GM19193 (cell line): ENCODE results near the gene RAF1.

ENCODE experiments used
- POLR2A ChIP-seq: IDR thresholded peaks from 4 replicates; pipeline ENCODE4 v1.6.1; 2011; ENCODE audit not compliant: insufficient read depth, insufficient read length; ENCODE audit errors: extremely low read depth

The RAF1 gene

DNA sequence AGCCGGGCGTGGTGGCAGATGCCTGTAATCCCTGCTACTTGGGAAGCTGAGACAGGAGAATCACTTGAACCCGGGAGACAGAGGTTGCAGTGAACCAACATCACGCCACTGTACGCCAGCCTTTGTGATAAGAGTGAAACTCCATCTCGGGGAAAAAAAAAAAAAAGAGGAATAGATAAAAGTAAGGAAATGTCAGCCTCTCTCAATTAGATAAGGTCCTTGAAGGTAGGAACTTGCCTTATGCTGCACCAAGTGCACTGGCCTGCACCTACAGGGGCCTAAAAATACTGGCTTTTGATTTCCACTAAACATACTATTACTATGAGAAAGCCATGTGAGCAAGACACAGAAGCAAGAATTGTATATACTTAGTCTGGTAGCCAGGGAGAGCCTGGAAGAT is 7.1 kb downstream of the RAF1 start:
- no peak for TF ChIP-seq POLR2A

GRCh38 chr3:12656193-12656592 is 7.7 kb downstream of the RAF1 start:
- TF ChIP-seq POLR2A = no peak

DNA sequence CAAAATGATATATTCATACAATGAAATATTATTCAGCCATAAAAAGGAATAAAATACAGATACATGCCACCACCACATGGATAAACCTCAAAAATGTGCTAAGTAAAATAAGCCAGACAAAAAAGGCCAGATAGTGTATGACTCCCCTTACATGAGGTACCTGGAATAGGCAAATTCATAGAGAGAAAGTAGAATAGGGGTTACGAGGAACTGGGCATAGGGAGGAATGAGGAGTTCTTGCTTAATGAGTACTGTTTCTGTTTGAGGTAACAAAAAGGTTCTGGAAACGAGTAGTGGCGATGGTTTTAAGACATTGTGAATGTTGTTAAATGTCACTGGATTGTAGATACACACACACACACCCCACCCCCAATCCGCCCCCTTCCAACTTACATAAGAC is 8.2 kb downstream of the RAF1 start:
- TF ChIP-seq POLR2A = no peak

DNA sequence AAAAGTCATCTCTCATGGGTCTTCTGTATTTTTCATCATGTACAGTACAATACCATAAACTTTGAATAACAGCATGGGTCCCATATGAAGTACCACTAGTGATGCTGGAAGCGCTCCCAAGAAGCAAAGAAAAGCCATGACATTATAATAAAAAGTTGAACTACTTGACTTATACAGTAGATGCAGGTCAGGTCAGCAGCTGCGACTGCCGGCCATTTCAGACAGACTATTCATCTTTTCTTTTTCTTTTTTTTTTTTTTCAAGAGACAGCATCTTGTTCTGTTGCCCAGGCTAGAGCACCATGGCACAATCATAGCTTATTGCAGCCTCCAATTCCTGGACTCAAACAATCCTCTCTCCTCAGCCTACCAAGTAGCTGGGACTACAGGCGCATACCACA is 10.2 kb downstream of the RAF1 start:
- no peak for TF ChIP-seq POLR2A

DNA sequence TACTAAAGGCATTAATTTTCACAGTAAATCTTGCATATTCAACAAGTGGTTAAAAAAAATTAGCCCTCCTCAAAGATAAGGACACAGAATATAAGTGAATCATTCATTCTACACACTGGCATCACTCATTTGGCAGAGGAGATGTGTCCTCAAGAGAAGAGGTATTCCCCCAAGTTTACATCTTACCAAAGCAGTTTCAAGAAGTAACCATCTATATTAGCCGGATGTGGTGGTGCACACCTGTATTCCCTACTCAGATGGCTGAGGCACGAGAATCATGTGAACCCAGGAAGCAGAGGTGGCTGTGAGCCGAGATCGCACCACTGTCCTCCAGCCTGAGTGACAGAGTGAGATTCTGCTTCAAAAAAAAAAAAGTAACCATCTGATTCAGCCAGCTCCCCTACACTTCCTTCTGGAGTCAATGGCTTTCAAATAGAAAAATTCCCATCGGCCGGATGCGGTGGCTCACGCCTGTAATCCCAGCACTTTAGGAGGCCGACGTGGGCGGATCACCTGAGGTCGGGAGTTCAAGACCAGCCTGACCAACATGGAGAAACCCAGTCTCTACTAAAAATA is 15.4 kb downstream of the RAF1 start:
- TF ChIP-seq POLR2A = no peak

- no peak for TF ChIP-seq POLR2A
Observed at GRCh38 chr3:12644331-12644937, 19.5 kb downstream of the RAF1 start.

DNA sequence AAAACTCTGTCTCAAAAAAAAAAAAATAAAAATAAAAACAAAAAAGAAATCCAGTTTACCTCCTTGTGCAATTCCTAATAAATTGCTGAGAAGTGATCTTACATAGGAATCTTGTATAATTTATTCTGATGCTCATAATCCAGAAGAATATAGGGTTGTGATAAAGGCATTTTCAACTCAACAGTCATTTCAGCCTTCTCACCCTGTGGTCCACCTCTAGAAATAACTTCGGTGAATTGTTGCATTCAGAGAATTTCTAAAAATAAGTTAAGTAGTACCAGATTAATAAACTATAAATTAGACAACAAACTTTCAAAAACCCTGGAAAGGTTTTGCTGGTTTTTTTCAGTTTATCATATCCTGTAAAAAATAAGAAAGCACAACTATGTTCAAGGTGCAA is 20.2 kb downstream of the RAF1 start:
- TF ChIP-seq POLR2A = no peak

DNA sequence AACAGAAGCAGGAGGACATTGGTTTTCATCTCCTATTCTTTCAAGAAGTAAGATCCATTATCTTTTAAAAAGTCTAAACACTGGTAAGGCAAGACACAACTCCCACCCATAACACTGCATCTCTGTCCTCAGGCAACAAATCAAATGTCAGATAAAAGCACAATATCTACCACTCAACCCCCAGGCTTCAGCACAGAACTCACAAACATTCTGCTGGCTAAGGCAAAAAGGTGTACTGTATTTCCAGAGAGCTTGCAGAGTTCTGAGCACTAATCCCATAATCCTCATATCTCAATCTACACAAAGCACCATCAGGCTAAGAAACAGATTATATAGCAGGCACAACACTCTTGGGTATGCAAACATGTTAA is 20.9 kb downstream of the RAF1 start:
- TF ChIP-seq POLR2A = no peak

GRCh38 chr3:12638105-12638504 is 25.8 kb downstream of the RAF1 start:
- TF ChIP-seq POLR2A = no peak

DNA sequence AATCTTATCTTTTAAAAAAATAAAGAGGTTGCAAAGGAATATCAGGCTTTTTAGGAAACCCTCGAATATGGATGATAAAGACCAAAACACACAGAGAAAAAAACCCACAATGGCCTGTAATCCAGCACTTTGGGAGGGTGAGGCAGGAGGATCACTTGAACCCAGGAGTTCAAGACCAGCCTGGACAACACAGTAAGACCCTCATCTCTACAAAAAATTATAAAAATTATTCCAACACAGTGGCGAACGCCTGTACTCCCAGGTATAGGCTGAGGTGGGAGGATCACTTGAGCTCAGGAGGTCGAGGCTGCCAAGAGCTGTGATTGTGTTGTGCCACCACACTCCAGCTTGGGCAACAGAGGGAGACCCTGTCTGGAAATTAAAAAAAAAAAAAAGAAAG is 30.8 kb downstream of the RAF1 start:
- TF ChIP-seq POLR2A = no peak

- no peak for TF ChIP-seq POLR2A
Observed at GRCh38 chr3:12632523-12632922, 31.4 kb downstream of the RAF1 start.

- no peak for TF ChIP-seq POLR2A
Observed at GRCh38 chr3:12630292-12630691, 33.6 kb downstream of the RAF1 start.

DNA sequence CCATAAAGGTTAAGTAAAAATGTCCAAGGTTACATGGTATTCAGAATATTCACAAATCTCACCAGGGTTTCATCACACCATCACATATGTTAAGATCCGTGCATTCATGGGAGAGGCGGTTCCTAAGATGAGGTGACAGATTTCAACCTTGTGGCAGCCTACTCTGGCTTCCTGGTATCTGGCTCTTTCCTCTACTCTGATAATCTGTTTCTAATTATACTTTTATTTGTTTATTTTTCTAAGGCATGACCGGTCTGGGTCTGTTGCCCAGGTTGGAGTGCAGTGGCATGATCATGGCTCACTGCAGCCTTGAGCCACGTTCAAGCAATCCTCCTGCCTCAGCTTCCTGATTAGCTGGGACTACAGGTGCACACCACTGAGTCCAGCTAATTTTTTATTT is 34.4 kb downstream of the RAF1 start:
- TF ChIP-seq POLR2A = no peak

- TF ChIP-seq POLR2A = no peak
Observed at GRCh38 chr3:12628813-12629212, 35.1 kb downstream of the RAF1 start.

GRCh38 chr3:12627370-12627769 is 36.5 kb downstream of the RAF1 start:
- TF ChIP-seq POLR2A = no peak

DNA sequence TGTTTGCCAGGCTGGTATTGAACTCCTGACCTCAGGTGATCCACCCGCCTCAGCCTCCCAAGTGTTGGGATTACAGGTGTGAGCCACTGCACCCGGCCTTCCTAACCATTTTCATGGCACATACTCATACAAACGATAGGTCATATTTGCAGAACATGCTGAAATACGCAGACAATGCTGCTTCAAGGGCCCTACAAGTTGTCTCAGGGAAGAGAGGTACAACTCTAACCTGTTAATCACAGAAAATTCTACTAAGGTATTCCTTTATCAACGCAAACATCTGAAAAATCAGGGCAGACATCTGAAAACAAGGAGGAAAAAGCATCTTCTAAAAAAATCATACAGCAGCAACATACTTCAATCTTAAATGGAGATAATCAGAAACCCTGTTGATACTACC is 39.9 kb downstream of the RAF1 start:
- TF ChIP-seq POLR2A = no peak

DNA sequence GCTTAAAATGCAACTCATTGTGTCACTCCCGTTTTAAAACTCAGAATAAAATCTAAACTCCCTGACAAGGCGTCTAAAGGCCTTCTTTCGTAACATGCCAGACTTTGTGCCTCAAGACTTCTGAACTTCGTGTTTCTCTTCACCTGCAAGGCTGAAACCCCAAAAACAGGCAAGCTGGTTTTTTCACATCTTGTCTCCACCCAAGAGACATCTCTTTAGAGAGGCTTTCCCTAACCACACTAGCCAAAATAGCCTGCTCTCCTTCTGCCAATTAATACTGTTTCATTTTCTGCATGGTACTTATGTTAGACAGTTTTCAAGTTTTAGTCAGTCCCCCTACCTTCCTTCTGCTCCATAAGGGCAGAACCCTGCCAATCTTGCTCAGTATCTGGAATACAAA is 41.6 kb downstream of the RAF1 start:
- no peak for TF ChIP-seq POLR2A

GRCh38 chr3:12620729-12621128 is 43.2 kb downstream of the RAF1 start:
- TF ChIP-seq POLR2A = no peak

DNA sequence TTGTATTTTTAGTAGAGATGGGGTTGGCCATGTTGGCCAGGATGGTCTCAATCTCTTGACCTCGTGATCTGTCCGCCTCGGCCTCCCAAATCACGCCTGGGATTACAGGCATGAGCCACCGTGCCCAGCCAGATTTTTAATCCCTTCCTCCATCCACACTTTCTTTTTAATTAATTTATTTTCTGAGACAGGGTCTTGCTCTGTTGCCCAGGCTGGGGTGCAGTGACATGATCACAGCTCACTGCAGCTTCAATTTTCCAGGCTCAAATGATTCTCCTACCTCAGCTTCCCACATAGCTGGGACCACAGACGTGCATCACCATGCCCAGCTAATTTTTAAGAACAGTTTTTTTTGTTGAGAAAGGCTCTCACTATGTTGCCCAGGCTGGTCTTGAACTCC is 43.6 kb downstream of the RAF1 start:
- TF ChIP-seq POLR2A = no peak
